ENCODE results near the gene KLHL42.

Gene KLHL42

GRCh38 chr12:27766587-27766986, 13.4 kb upstream of the KLHL42 start:
- no peaks in the 10 kb centered on the region for H3K27me3 Mint-ChIP-seq (ENCODE audit: low read depth, poor library complexity)
- peaks cover 5% of the 10 kb centered on the region for H3K4me1 Mint-ChIP-seq
- no peak overlapping the region for H3K4me3 Mint-ChIP-seq
- H3K27ac Mint-ChIP-seq = no peak overlapping the region
- no peak for DNase-seq
- TF ChIP-seq CTCF (IDR thresholded peaks at IDR 0.05) = no peak
- no peaks in the 10 kb centered on the region for H3K36me3 Mint-ChIP-seq (ENCODE audit: low read depth)
- H3K9me3 Mint-ChIP-seq = no peaks in the 10 kb centered on the region

GRCh38 chr12:27769142-27769673, 10.8 kb upstream of the KLHL42 start:
- H3K4me1 Mint-ChIP-seq = peaks cover 5% of the 10 kb centered on the region
- no peak for TF ChIP-seq CTCF (IDR thresholded peaks at IDR 0.05)
- no peaks in the 10 kb centered on the region for H3K9me3 Mint-ChIP-seq
- H3K4me3 Mint-ChIP-seq = no peak overlapping the region
- H3K27me3 Mint-ChIP-seq (ENCODE audit: low read depth, poor library complexity) = no peaks in the 10 kb centered on the region
- no peaks in the 10 kb centered on the region for H3K36me3 Mint-ChIP-seq (ENCODE audit: low read depth)
- no peak overlapping the region for H3K27ac Mint-ChIP-seq
- DNase-seq = no peak

- DNase-seq = no peak
- no peaks in the 10 kb centered on the region for H3K36me3 Mint-ChIP-seq (ENCODE audit: low read depth)
Observed at GRCh38 chr12:27771481-27772327, 8.3 kb upstream of the KLHL42 start.

GRCh38 chr12:27772328-27773049, 7.5 kb upstream of the KLHL42 start:
- no peak for TF ChIP-seq CTCF (IDR thresholded peaks at IDR 0.05)
- H3K4me3 Mint-ChIP-seq = no peak overlapping the region
- H3K9me3 Mint-ChIP-seq = no peaks in the 10 kb centered on the region
- H3K27ac Mint-ChIP-seq = no peak overlapping the region
- peaks cover 8% of the 10 kb centered on the region for H3K4me1 Mint-ChIP-seq
- H3K36me3 Mint-ChIP-seq (ENCODE audit: low read depth) = no peaks in the 10 kb centered on the region
- no peaks in the 10 kb centered on the region for H3K27me3 Mint-ChIP-seq (ENCODE audit: low read depth, poor library complexity)
- DNase-seq = no peak

More at GRCh38 chr12:27771481-27772327, 8.3 kb upstream of the KLHL42 start:
- H3K9me3 Mint-ChIP-seq = no peaks in the 10 kb centered on the region
- no peak overlapping the region for H3K4me3 Mint-ChIP-seq
- no peak overlapping the region for H3K27ac Mint-ChIP-seq
- H3K4me1 Mint-ChIP-seq = peaks cover 5% of the 10 kb centered on the region
- TF ChIP-seq CTCF (IDR thresholded peaks at IDR 0.05) = no peak
- no peaks in the 10 kb centered on the region for H3K27me3 Mint-ChIP-seq (ENCODE audit: low read depth, poor library complexity)

GRCh38 chr12:27777141-27777540, 2.9 kb upstream of the KLHL42 start:
- no peak for DNase-seq
- H3K4me1 Mint-ChIP-seq = peaks cover 33% of the 10 kb centered on the region
- no peak overlapping the region for H3K27ac Mint-ChIP-seq
- no peaks in the 10 kb centered on the region for H3K9me3 Mint-ChIP-seq
- H3K36me3 Mint-ChIP-seq (ENCODE audit: low read depth) = peaks cover 5% of the 10 kb centered on the region
- peaks cover 2% of the 10 kb centered on the region for H3K27me3 Mint-ChIP-seq (ENCODE audit: low read depth, poor library complexity)
- no peak for TF ChIP-seq CTCF (IDR thresholded peaks at IDR 0.05)
- peak overlapping the region; percentile 4 for H3K4me3 Mint-ChIP-seq

Data from nephron progenitor cell (in vitro differentiated cells).